Body of pancreas (tissue), 4 donors: ENCODE measurements around the gene SYTL1. TPM values are rescaled to one million over a fixed set of nuclear protein-coding genes. Genes with fewer than 3 reads are reported as not detected.

ENCODE experiments used
- ATAC-seq: fragments of 150-250 bp; one replicate; pipeline ENCODE4 v1.9.1; 2016
- DNase-seq, 4 donors: peaks; one replicate each; pipeline ENCODE4 v3.0.0-alpha.2; 2019
- H3K27ac ChIP-seq, 4 donors: fragments of 200-600 bp; sonication (generic); 1 replicate in 3 of 4; 2 replicates in 1 of 4; pipeline versions ENCODE4 v1.5.1 to v1.6.1; 2016 to 2019; ENCODE audit warnings: mild to moderate bottlenecking in 1 of 4, mixed read lengths in 1 of 4, moderate library complexity in 1 of 4
- H3K27me3 ChIP-seq, 2 donors: fragments of 200-600 bp; sonication (generic); one replicate each; pipeline ENCODE4 v1.6.0; 2016; ENCODE audit warnings: mild to moderate bottlenecking in 1 of 2
- H3K36me3 ChIP-seq, 2 donors: fragments of 200-600 bp; sonication (generic); replicated peaks in 1 of 2; 2 replicates each; pipeline ENCODE4 v1.5.1; 2016; ENCODE audit warnings: low read depth in 2 of 2; ENCODE audit not compliant: insufficient read depth in 1 of 2
- H3K4me1 ChIP-seq: fragments of 200-600 bp; sonication (generic); one replicate; pipeline ENCODE4 v1.6.0; 2016
- H3K4me3 ChIP-seq, 2 donors: fragments of 200-600 bp; sonication (generic); 1 replicate in 1 of 2; 2 replicates in 1 of 2; pipeline ENCODE4 v1.5.1; 2016 to 2019
- H3K9me3 ChIP-seq, 3 donors: fragments of 200-600 bp; sonication (generic); 1 replicate in 2 of 3; 2 replicates in 1 of 3; pipeline ENCODE4 v1.5.1; 2016
- POLR2A ChIP-seq, 3 donors: fragments of 450-650 bp; IDR thresholded peaks; one replicate each; pipeline ENCODE4 v1.6.1; 2016; ENCODE audit warnings: antibody characterized with exemption in 3 of 3, mild to moderate bottlenecking in 2 of 3
- WGBS, 2 donors: methylation state at CpG; one replicate each; pipeline ENCODE4 v1.1.5; 2017; 5-methylcytosine and 5-hydroxymethylcytosine counted together
- intact Hi-C: fragments of 100-400 bp; cut with DNase I; formaldehyde crosslinking; loops from one replicate; pipeline ENCODE4 v1.15.1; 2023
- total RNA-seq, 2 donors: library from RNA; depleted of rRNA; stranded (reverse); fragments of >200 nt; gene quantifications; one replicate each; pipeline ENCODE4 v1.1.0, GENCODE V29; 2016
- TF ChIP-seq, protein P1 (sequence below), 7 experiments: fragments of 450-650 bp in 4 of 7; fragments of 200-600 bp in 3 of 7; sonication (generic) in 3 of 7; IDR thresholded peaks; one replicate each; pipeline ENCODE4 v1.5.1; 2016 to 2019; ENCODE audit warnings: antibody characterized with exemption in 7 of 7

SYTL1 gene
- total RNA-seq, 2 donors from 2014 or later, result 107 to 129 TPM

DNA sequence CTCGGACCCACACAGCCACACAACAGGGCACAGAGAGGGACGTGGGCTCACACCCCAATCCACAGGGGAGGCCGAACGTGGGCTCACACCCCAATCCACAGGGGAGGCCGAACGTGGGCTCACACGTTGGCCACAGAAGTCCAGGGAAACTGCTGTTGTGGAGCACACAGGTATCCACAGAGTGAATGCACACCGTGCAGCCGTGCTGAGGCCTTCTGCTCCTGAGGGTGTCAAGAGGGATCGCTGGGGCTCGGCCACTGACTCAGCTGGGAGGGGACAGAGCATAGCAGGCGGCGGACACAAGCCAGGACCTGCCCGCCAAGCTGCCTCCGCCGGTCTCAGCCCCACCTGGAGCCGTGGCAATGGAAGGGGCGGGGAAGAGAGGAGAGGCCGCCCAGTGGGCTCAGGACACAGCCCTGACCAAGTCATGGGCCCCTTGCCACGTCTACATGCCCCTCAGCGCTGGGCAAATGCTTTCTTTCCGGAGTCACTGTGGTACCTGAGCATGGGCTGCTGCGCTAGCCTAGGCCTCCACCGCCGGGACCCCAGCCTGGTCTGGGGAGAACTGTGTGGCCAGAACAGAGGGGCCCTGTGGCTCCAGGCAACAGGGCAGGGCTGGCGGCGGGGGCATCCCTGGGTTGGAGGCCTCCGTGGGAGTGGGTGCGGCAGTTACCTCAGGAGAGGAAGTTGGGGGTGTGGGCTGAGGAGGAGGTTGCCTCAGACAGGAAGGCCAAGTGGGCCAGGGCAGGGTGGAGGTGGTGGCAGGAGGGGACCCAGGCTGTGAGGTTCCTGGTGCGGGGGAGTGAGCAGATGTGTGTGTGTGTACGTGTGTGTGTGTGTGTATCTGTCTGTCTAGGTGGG, 1.2 kb downstream of the SYTL1 start:
- WGBS, 2 donors, result 15 to 18% methylated on average over 5 to 31 of the region's 31 CpGs
- intact Hi-C loops, result no loop called here
- ATAC-seq, result peak; percentile 70
- peak overlapping the region; percentile 37 to 63 for H3K4me3 ChIP-seq
- peak; percentile 69 to 88 (median 80) for DNase-seq
- H3K27me3 ChIP-seq, result no peaks in the 10 kb centered on the region
- H3K9me3 ChIP-seq, result no peaks in the 10 kb centered on the region
- TF ChIP-seq, protein P1, sequence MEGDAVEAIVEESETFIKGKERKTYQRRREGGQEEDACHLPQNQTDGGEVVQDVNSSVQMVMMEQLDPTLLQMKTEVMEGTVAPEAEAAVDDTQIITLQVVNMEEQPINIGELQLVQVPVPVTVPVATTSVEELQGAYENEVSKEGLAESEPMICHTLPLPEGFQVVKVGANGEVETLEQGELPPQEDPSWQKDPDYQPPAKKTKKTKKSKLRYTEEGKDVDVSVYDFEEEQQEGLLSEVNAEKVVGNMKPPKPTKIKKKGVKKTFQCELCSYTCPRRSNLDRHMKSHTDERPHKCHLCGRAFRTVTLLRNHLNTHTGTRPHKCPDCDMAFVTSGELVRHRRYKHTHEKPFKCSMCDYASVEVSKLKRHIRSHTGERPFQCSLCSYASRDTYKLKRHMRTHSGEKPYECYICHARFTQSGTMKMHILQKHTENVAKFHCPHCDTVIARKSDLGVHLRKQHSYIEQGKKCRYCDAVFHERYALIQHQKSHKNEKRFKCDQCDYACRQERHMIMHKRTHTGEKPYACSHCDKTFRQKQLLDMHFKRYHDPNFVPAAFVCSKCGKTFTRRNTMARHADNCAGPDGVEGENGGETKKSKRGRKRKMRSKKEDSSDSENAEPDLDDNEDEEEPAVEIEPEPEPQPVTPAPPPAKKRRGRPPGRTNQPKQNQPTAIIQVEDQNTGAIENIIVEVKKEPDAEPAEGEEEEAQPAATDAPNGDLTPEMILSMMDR (IDR thresholded peaks at IDR 0.05), result no peak
- TF ChIP-seq POLR2A (IDR thresholded peaks at IDR 0.05), result peak; percentile 53 to 64 (median 55)
- H3K36me3 ChIP-seq, result no peaks in the 10 kb centered on the region
- peak overlapping the region; percentile 69 to 85 (median 82) for H3K27ac ChIP-seq
- peaks cover 27% of the 10 kb centered on the region for H3K4me1 ChIP-seq

DNA sequence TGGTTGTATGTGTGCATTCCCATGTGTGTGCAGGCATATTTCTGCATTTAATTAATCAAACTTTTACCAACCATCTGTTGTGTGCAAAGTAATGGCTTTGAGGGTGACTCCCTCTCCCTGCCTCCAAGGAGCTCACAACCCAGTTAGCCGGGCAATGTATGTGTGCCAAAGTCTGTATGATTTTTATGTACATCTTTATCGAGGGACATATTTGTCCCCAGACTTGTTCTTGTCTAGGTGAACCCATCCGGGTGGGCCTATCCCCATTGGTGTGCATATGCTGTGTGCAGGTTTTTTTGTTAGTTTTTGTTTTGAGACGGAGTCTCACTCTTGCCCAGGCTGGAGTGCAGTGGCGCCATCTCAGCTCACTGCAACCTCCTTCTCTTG, 1.8 kb downstream of the SYTL1 start:
- Histone ChIP-seq H3K27me3 (no peaks in the 10 kb centered on the region), H3K4me3 (peak overlapping the region; percentile 37 to 63), H3K36me3 (no peaks in the 10 kb centered on the region), H3K4me1 (peaks cover 27% of the 10 kb centered on the region), H3K27ac (peak overlapping the region; percentile 69 to 85 (median 82)), H3K9me3 (no peaks in the 10 kb centered on the region)
- WGBS, 2 donors, result 18 to 38% methylated on average over 5 of the region's 5 CpGs
- TF ChIP-seq, protein P1 (IDR thresholded peaks at IDR 0.05), result no peak
- no peak for TF ChIP-seq POLR2A (IDR thresholded peaks at IDR 0.05)
- DNase-seq (no peak), ATAC-seq (no peak)
- intact Hi-C loops, result no loop called here

DNA sequence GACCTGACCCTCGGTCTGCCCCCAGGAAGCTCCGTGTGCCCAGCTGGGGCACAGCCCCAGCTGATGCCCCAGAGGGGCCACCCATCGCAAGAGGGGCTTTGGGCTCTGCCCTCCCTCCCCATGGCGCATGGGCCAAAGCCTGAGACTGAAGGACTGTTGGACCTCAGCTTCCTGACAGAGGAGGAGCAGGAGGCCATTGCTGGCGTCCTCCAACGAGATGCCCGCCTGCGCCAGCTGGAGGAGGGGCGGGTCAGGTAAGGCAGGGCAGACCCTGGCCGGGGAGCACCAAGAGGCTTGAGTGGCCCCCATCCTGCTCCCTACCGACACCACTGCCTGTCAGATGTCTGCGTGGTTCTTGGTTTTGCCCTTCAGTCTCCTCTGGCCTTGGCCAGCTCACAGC, 3.5 kb downstream of the SYTL1 start:
- no peak overlapping the region for H3K27ac ChIP-seq
- no peak overlapping the region for H3K4me3 ChIP-seq
- 94 to 96% methylated on average over 9 to 12 of the region's 12 CpGs for WGBS, 2 donors
- peaks cover 43% of the 10 kb centered on the region for H3K4me1 ChIP-seq
- no peak for ATAC-seq
- no peaks in the 10 kb centered on the region for H3K27me3 ChIP-seq
- no peaks in the 10 kb centered on the region for H3K9me3 ChIP-seq
- H3K36me3 ChIP-seq, result no peaks in the 10 kb centered on the region
- DNase-seq, result no peak
- TF ChIP-seq, protein P1 (IDR thresholded peaks at IDR 0.05), result no peak
- no peak for TF ChIP-seq POLR2A (IDR thresholded peaks at IDR 0.05)
- intact Hi-C loops, result no loop called here

DNA sequence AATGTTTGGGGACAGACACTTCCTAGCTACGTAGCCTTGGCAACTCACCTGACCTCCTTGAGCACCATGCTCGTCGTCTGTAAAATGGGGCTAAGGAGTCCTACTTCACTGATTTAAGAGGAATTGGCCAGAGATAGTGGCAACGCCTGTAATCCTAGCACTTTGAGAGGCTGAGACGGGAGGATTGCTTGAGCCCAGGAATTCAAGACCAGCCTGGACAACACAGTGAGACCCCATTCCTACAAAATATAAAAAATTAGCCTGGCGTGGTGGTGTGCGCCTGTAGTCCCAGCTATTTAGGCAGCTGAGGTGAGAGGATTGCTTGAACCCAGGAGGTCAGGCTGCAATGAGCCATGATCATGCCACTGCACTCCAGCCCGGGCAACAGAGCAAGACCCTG, 4.5 kb downstream of the SYTL1 start:
- no peak overlapping the region for H3K27ac ChIP-seq
- H3K36me3 ChIP-seq, result no peaks in the 10 kb centered on the region
- TF ChIP-seq, protein P1 (IDR thresholded peaks at IDR 0.05), result no peak
- no peak for TF ChIP-seq POLR2A (IDR thresholded peaks at IDR 0.05)
- intact Hi-C loops, result no loop called here
- no peaks in the 10 kb centered on the region for H3K9me3 ChIP-seq
- 89 to 94% methylated on average over 8 of the region's 8 CpGs for WGBS, 2 donors
- no peaks in the 10 kb centered on the region for H3K27me3 ChIP-seq
- H3K4me3 ChIP-seq, result no peak overlapping the region
- ATAC-seq, result no peak
- DNase-seq, result no peak
- H3K4me1 ChIP-seq, result peaks cover 45% of the 10 kb centered on the region
